ENCODE data around the gene DHRS7B. TPM values are rescaled to one million over a fixed set of nuclear protein-coding genes. Genes with fewer than 3 reads are reported as not detected.
A peak's percentile ranks its signal among the peaks of the same experiment; 100 is the strongest.
"Not testable (repeated sequence)": the region's sequence is repeated elsewhere in the genome, so short reads cannot be mapped to it uniquely, and the experiment has no call there.

DHRS7B gene
- total RNA-seq, 1 experiment from 2014 or later = 30.0 TPM

DNA sequence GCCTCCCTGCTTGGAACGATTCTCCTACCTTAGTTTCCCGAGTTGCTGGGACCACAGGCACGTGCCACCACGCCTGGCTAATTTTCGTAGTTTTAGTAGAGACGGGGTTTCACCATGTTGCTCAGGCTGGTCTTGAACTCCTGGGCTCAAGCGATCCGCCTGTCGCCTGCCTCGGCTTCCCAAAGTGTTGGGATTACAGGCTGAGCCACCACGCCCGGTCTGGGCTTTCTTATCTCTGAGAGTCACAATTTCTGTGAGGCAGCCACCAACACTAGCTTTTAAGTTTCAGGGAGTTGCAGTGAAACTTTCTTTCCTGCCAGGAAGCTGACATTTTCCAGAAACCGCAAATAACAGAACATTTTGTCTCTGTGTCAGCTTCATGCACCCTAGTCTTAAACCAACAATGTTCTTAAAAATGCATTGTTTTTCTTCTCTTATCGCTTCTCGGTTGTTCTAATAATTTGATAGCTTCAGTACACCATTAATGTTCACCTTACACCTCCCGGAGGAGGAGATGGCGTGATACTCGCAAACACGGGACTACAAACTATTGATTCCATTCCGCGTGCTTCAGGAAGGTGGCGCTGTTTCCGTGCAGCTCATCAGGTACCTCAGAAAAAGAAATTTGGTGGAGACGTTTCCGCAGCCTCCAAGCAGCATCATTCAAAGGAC lies 7.4 kb upstream of the DHRS7B start:
- no peaks in the 10 kb centered on the region for H3K36me3 ChIP-seq (ENCODE audit: control insufficient read depth, insufficient read depth, low read length)
- no peak overlapping the region for H3K27ac Mint-ChIP-seq (ENCODE audit: unreplicated experiment)
- H3K4me3 Mint-ChIP-seq (ENCODE audit: unreplicated experiment) = peak overlapping the region; percentile 22
- no peaks in the 10 kb centered on the region for H3K27me3 Mint-ChIP-seq (ENCODE audit: insufficient read depth, unreplicated experiment)
- no peaks in the 10 kb centered on the region for H3K9me3 ChIP-seq
- intact Hi-C loops (cut with micrococcal nuclease; ENCODE audit: unreplicated experiment) = loop anchor here (2.0 to 5.0 kb wide), 3 partner anchors 108 to 391 kb away; no protein-coding TSS in a partner anchor
- peaks cover 4% of the 10 kb centered on the region for H3K4me1 Mint-ChIP-seq (ENCODE audit: low read depth, unreplicated experiment)
- H3K9me3 Mint-ChIP-seq (ENCODE audit: unreplicated experiment) = no peaks in the 10 kb centered on the region
- H3K27me3 ChIP-seq (replicated peaks; ENCODE audit: control insufficient read depth, insufficient read depth, low read length) = no peaks in the 10 kb centered on the region
- H3K4me1 ChIP-seq = peaks cover 7% of the 10 kb centered on the region; the same call in 1 of the 2 replicates
- POLR2A ChIA-PET = interaction anchor here (0.7 kb wide), 1 partner anchor 94 kb away, joined by 3 read pairs; no protein-coding TSS in a partner anchor
- no peak overlapping the region; the same call in 1 of the 2 replicates for H3K4me3 ChIP-seq (ENCODE audit: low read depth, low read length)
- no peaks in the 10 kb centered on the region for H3K36me3 Mint-ChIP-seq (ENCODE audit: insufficient read depth, unreplicated experiment)
- TF ChIP-seq, protein P1, sequence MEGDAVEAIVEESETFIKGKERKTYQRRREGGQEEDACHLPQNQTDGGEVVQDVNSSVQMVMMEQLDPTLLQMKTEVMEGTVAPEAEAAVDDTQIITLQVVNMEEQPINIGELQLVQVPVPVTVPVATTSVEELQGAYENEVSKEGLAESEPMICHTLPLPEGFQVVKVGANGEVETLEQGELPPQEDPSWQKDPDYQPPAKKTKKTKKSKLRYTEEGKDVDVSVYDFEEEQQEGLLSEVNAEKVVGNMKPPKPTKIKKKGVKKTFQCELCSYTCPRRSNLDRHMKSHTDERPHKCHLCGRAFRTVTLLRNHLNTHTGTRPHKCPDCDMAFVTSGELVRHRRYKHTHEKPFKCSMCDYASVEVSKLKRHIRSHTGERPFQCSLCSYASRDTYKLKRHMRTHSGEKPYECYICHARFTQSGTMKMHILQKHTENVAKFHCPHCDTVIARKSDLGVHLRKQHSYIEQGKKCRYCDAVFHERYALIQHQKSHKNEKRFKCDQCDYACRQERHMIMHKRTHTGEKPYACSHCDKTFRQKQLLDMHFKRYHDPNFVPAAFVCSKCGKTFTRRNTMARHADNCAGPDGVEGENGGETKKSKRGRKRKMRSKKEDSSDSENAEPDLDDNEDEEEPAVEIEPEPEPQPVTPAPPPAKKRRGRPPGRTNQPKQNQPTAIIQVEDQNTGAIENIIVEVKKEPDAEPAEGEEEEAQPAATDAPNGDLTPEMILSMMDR (IDR thresholded peaks at IDR 0.05; ENCODE audit: insufficient read depth in 1 of 2, low read depth in 1 of 2, low read length in 1 of 2, severe bottlenecking in 1 of 2, unreplicated experiment in 1 of 2) = peak; percentile 90 to 97
- peak; percentile 69 to 75 for DNase-seq
- no TSS peak for BruUV-seq (replicated peaks)
- CTCF ChIA-PET = interaction anchor here (0.5 to 1.7 kb wide), 20 partner anchors 8 to 394 kb away, joined by 3 to 14 read pairs (median 4); partner anchors contain the start of gene USP22

DNA sequence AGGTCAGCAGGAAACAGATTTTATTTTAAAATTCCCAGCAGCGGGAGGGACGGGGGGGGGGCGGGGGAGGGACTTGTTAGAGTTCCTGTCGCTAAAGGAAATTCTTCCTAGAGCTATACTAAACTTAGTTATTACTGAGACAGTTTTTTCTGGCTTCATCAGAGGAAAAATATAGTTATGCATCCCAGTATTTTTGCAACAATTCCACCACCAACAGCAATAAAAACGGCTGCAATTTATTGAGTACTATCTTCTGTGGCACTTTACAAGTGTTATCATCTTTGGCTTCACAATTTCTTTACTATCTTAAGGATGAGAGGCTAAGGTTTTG lies 6.9 kb upstream of the DHRS7B start:
- intact Hi-C loops (cut with micrococcal nuclease; ENCODE audit: unreplicated experiment) = loop anchor here (2.0 to 5.0 kb wide), 3 partner anchors 107 to 391 kb away; no protein-coding TSS in a partner anchor
- Mint-ChIP-seq H3K4me1 (ENCODE audit: low read depth, unreplicated experiment) (peaks cover 4% of the 10 kb centered on the region), H3K9me3 (ENCODE audit: unreplicated experiment) (no peaks in the 10 kb centered on the region), H3K4me3 (ENCODE audit: unreplicated experiment) (peak overlapping the region; percentile 22), H3K27ac (ENCODE audit: unreplicated experiment) (no peak overlapping the region), H3K27me3 (ENCODE audit: insufficient read depth, unreplicated experiment) (no peaks in the 10 kb centered on the region), H3K36me3 (ENCODE audit: insufficient read depth, unreplicated experiment) (no peaks in the 10 kb centered on the region)
- H3K36me3 ChIP-seq (ENCODE audit: control insufficient read depth, insufficient read depth, low read length) = no peaks in the 10 kb centered on the region
- DNase-seq = no peak
- peaks cover 7% of the 10 kb centered on the region; the same call in 1 of the 2 replicates for H3K4me1 ChIP-seq
- ChIA-PET POLR2A (interaction anchor here (0.7 kb wide), 1 partner anchor 94 kb away, joined by 3 read pairs; no protein-coding TSS in a partner anchor), CTCF (interaction anchor here (0.5 to 1.7 kb wide), 17 partner anchors 8 to 393 kb away, joined by 3 to 14 read pairs (median 5); partner anchors contain the start of gene USP22)
- no peaks in the 10 kb centered on the region for H3K27me3 ChIP-seq (replicated peaks; ENCODE audit: control insufficient read depth, insufficient read depth, low read length)
- no peak overlapping the region for H3K4me3 ChIP-seq (ENCODE audit: low read depth, low read length)
- TF ChIP-seq, protein P1 (IDR thresholded peaks at IDR 0.05; ENCODE audit: insufficient read depth in 1 of 2, low read depth in 1 of 2, low read length in 1 of 2, severe bottlenecking in 1 of 2, unreplicated experiment in 1 of 2) = no peak
- H3K9me3 ChIP-seq = no peaks in the 10 kb centered on the region
- no TSS peak for BruUV-seq (replicated peaks)

DNA sequence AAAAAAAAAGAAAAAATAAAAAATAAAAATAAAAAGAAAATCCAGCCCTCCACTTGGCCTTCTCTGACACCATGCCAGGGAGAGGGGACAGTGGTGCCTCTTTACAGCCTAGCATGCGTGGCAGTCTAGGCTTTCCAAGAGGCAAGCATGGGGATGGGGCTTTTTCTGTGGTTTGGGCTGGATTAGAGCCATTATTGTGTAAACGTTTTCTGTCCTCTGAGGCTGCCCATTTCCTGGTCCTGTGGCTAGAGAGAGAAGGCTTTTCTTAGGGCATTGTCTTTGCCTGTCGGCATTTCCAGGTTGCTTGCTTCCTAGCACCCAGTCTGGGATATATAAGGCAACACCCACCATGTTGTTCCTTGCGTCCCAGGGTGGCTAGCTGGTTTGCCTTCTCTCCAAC lies 2.7 kb upstream of the DHRS7B start:
- ChIA-PET POLR2A (no interaction called here), CTCF (no interaction called here)
- Mint-ChIP-seq H3K27me3 (ENCODE audit: insufficient read depth, unreplicated experiment) (no peaks in the 10 kb centered on the region), H3K4me3 (ENCODE audit: unreplicated experiment) (no peak overlapping the region), H3K27ac (ENCODE audit: unreplicated experiment) (no peak overlapping the region), H3K36me3 (ENCODE audit: insufficient read depth, unreplicated experiment) (peaks cover 22% of the 10 kb centered on the region), H3K9me3 (ENCODE audit: unreplicated experiment) (no peaks in the 10 kb centered on the region), H3K4me1 (ENCODE audit: low read depth, unreplicated experiment) (peaks cover 19% of the 10 kb centered on the region)
- H3K4me3 ChIP-seq (ENCODE audit: low read depth, low read length) = no peak overlapping the region
- BruUV-seq (replicated peaks) = no TSS peak
- DNase-seq = no peak
- no peaks in the 10 kb centered on the region for H3K9me3 ChIP-seq
- H3K27me3 ChIP-seq (replicated peaks; ENCODE audit: control insufficient read depth, insufficient read depth, low read length) = no peaks in the 10 kb centered on the region
- H3K4me1 ChIP-seq = peaks cover 5% of the 10 kb centered on the region; the same call in 1 of the 2 replicates
- no peaks in the 10 kb centered on the region for H3K36me3 ChIP-seq (ENCODE audit: control insufficient read depth, insufficient read depth, low read length)
- TF ChIP-seq, protein P1 (IDR thresholded peaks at IDR 0.05; ENCODE audit: insufficient read depth in 1 of 2, low read depth in 1 of 2, low read length in 1 of 2, severe bottlenecking in 1 of 2, unreplicated experiment in 1 of 2) = no peak
- intact Hi-C loops (cut with micrococcal nuclease; ENCODE audit: unreplicated experiment) = no loop called here

DNA sequence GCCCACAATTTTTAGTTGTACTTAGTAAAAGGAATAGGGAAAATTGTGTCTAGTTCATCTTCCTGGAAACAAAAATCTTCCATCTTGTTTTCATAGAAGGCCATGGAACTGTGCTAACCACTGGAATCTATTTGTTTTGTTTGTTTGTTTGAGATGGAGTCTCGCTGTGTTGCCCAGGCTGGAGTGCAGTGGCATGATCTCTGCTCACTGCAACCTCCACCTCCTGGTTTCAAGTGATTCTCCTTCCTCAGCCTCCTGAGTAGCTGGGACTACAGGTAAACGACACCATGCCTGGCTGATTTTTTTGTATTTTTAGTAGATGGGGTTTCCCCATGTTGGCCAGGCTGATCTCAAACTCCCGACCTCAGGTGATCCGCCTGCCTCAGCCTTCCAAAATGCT lies 2.2 kb upstream of the DHRS7B start:
- H3K27ac Mint-ChIP-seq (ENCODE audit: unreplicated experiment); H3K9me3 ChIP-seq; H3K4me3 Mint-ChIP-seq (ENCODE audit: unreplicated experiment); H3K27me3 Mint-ChIP-seq (ENCODE audit: insufficient read depth, unreplicated experiment); intact Hi-C loops (cut with micrococcal nuclease; ENCODE audit: unreplicated experiment); DNase-seq; CTCF ChIA-PET; BruUV-seq (replicated peaks); POLR2A ChIA-PET; H3K27me3 ChIP-seq (replicated peaks; ENCODE audit: control insufficient read depth, insufficient read depth, low read length); H3K4me3 ChIP-seq (ENCODE audit: low read depth, low read length); H3K9me3 Mint-ChIP-seq (ENCODE audit: unreplicated experiment); H3K4me1 ChIP-seq; H3K36me3 ChIP-seq (ENCODE audit: control insufficient read depth, insufficient read depth, low read length): not testable (repeated sequence)
- H3K4me1 Mint-ChIP-seq (ENCODE audit: low read depth, unreplicated experiment) = peaks cover 19% of the 10 kb centered on the region
- H3K36me3 Mint-ChIP-seq (ENCODE audit: insufficient read depth, unreplicated experiment) = peaks cover 25% of the 10 kb centered on the region
